ENCODE data around the gene LFNG. TPM values are rescaled to one million over a fixed set of nuclear protein-coding genes. Genes with fewer than 3 reads are reported as not detected.

The LFNG gene
- polyA plus RNA-seq, 4 donors: 10.5 to 39.3 (median 17.5) TPM

GRCh38 chr7:2488681-2489080 lies 30.9 kb upstream of the LFNG start:
- Histone ChIP-seq H3K4me1 (ENCODE audit: control insufficient read depth in 3 of 3, insufficient read depth in 2 of 3, low read depth in 1 of 3, low read length in 2 of 3) (peaks cover 0 to 13% (median 0%) of the 10 kb centered on the region in 3 donors), H3K27ac (ENCODE audit: low read depth in 1 of 3, low read length in 2 of 3) (no peak overlapping the region), H3K36me3 (ENCODE audit: control insufficient read depth in 3 of 3, insufficient read depth in 2 of 3, low read depth in 1 of 3, low read length in 3 of 3) (no peaks in the 10 kb centered on the region), H3K4me3 (ENCODE audit: low read depth in 1 of 3, low read length in 3 of 3) (no peak overlapping the region), H3K27me3 (ENCODE audit: control insufficient read depth in 3 of 3, insufficient read depth in 3 of 3, low read length in 3 of 3) (peaks cover 0 to 7% (median 0%) of the 10 kb centered on the region in 3 donors), H3K9me3 (ENCODE audit: control insufficient read depth in 2 of 2, insufficient read depth in 1 of 2, low read depth in 1 of 2, low read length in 1 of 2) (no peaks in the 10 kb centered on the region)
- FAIRE-seq (no peak), DNase-seq (no peak)
- 40% methylated on average over 9 of the region's 9 CpGs for WGBS, 3 donors

GRCh38 chr7:2490181-2490651 lies 29.4 kb upstream of the LFNG start:
- H3K36me3 ChIP-seq (ENCODE audit: control insufficient read depth in 3 of 3, insufficient read depth in 2 of 3, low read depth in 1 of 3, low read length in 3 of 3): no peaks in the 10 kb centered on the region
- no peak overlapping the region for H3K4me3 ChIP-seq (ENCODE audit: low read depth in 1 of 3, low read length in 3 of 3)
- FAIRE-seq (no peak), DNase-seq (no peak)
- H3K27ac ChIP-seq (ENCODE audit: low read depth in 1 of 3, low read length in 2 of 3): no peak overlapping the region
- H3K9me3 ChIP-seq (ENCODE audit: control insufficient read depth in 2 of 2, insufficient read depth in 1 of 2, low read depth in 1 of 2, low read length in 1 of 2): no peaks in the 10 kb centered on the region
- H3K27me3 ChIP-seq (ENCODE audit: control insufficient read depth in 3 of 3, insufficient read depth in 3 of 3, low read length in 3 of 3): peaks cover 0 to 7% (median 0%) of the 10 kb centered on the region in 3 donors
- peaks cover 0 to 19% (median 0%) of the 10 kb centered on the region in 3 donors for H3K4me1 ChIP-seq (ENCODE audit: control insufficient read depth in 3 of 3, insufficient read depth in 2 of 3, low read depth in 1 of 3, low read length in 2 of 3)
- 55 to 75% (median 62%) methylated on average over 11 to 13 of the region's 13 CpGs for WGBS, 3 donors

GRCh38 chr7:2492038-2492437 lies 27.5 kb upstream of the LFNG start:
- Histone ChIP-seq H3K9me3 (ENCODE audit: control insufficient read depth in 2 of 2, insufficient read depth in 1 of 2, low read depth in 1 of 2, low read length in 1 of 2) (no peaks in the 10 kb centered on the region), H3K4me1 (ENCODE audit: control insufficient read depth in 3 of 3, insufficient read depth in 2 of 3, low read depth in 1 of 3, low read length in 2 of 3) (peaks cover 0 to 23% (median 0%) of the 10 kb centered on the region in 3 donors), H3K27ac (ENCODE audit: low read depth in 1 of 3, low read length in 2 of 3) (no peak overlapping the region), H3K36me3 (ENCODE audit: control insufficient read depth in 3 of 3, insufficient read depth in 2 of 3, low read depth in 1 of 3, low read length in 3 of 3) (no peaks in the 10 kb centered on the region), H3K27me3 (ENCODE audit: control insufficient read depth in 3 of 3, insufficient read depth in 3 of 3, low read length in 3 of 3) (peaks cover 0 to 7% (median 0%) of the 10 kb centered on the region in 3 donors), H3K4me3 (ENCODE audit: low read depth in 1 of 3, low read length in 3 of 3) (no peak overlapping the region)
- FAIRE-seq (no peak), DNase-seq (no peak)
- WGBS, 3 donors: 92 to 98% (median 96%) methylated on average over 2 of the region's 2 CpGs

GRCh38 chr7:2493205-2494164 lies 26.1 kb upstream of the LFNG start:
- Histone ChIP-seq H3K4me1 (ENCODE audit: control insufficient read depth in 3 of 3, insufficient read depth in 2 of 3, low read depth in 1 of 3, low read length in 2 of 3) (peaks cover 0 to 17% (median 0%) of the 10 kb centered on the region in 3 donors), H3K27ac (ENCODE audit: low read depth in 1 of 3, low read length in 2 of 3) (no peak overlapping the region)
- no peak for FAIRE-seq

GRCh38 chr7:2494191-2495130 lies 25.1 kb upstream of the LFNG start:
- Histone ChIP-seq H3K4me3 (ENCODE audit: low read depth in 1 of 3, low read length in 3 of 3) (no peak overlapping the region), H3K4me1 (ENCODE audit: control insufficient read depth in 3 of 3, insufficient read depth in 2 of 3, low read depth in 1 of 3, low read length in 2 of 3) (peaks cover 0 to 17% (median 0%) of the 10 kb centered on the region in 3 donors), H3K36me3 (ENCODE audit: control insufficient read depth in 3 of 3, insufficient read depth in 2 of 3, low read depth in 1 of 3, low read length in 3 of 3) (no peaks in the 10 kb centered on the region), H3K9me3 (ENCODE audit: control insufficient read depth in 2 of 2, insufficient read depth in 1 of 2, low read depth in 1 of 2, low read length in 1 of 2) (no peaks in the 10 kb centered on the region), H3K27me3 (ENCODE audit: control insufficient read depth in 3 of 3, insufficient read depth in 3 of 3, low read length in 3 of 3) (peaks cover 0 to 5% (median 0%) of the 10 kb centered on the region in 3 donors), H3K27ac (ENCODE audit: low read depth in 1 of 3, low read length in 2 of 3) (no peak overlapping the region)
- 51 to 69% (median 57%) methylated on average over 29 to 32 of the region's 32 CpGs for WGBS, 3 donors
- FAIRE-seq (no peak), DNase-seq (no peak)

More at GRCh38 chr7:2493205-2494164, 26.1 kb upstream of the LFNG start:
- no peaks in the 10 kb centered on the region for H3K36me3 ChIP-seq (ENCODE audit: control insufficient read depth in 3 of 3, insufficient read depth in 2 of 3, low read depth in 1 of 3, low read length in 3 of 3)
- H3K4me3 ChIP-seq (ENCODE audit: low read depth in 1 of 3, low read length in 3 of 3): no peak overlapping the region
- DNase-seq: no peak
- H3K9me3 ChIP-seq (ENCODE audit: control insufficient read depth in 2 of 2, insufficient read depth in 1 of 2, low read depth in 1 of 2, low read length in 1 of 2): no peaks in the 10 kb centered on the region
- H3K27me3 ChIP-seq (ENCODE audit: control insufficient read depth in 3 of 3, insufficient read depth in 3 of 3, low read length in 3 of 3): peaks cover 0 to 5% (median 0%) of the 10 kb centered on the region in 3 donors
- 42 to 49% (median 48%) methylated on average over 9 to 10 of the region's 11 CpGs for WGBS, 3 donors

- FAIRE-seq: no peak
- Histone ChIP-seq H3K4me3 (ENCODE audit: low read depth in 1 of 3, low read length in 3 of 3) (no peak overlapping the region), H3K4me1 (ENCODE audit: control insufficient read depth in 3 of 3, insufficient read depth in 2 of 3, low read depth in 1 of 3, low read length in 2 of 3) (peaks cover 0 to 17% (median 0%) of the 10 kb centered on the region in 3 donors), H3K36me3 (ENCODE audit: control insufficient read depth in 3 of 3, insufficient read depth in 2 of 3, low read depth in 1 of 3, low read length in 3 of 3) (no peaks in the 10 kb centered on the region), H3K9me3 (ENCODE audit: control insufficient read depth in 2 of 2, insufficient read depth in 1 of 2, low read depth in 1 of 2, low read length in 1 of 2) (no peaks in the 10 kb centered on the region), H3K27me3 (ENCODE audit: control insufficient read depth in 3 of 3, insufficient read depth in 3 of 3, low read length in 3 of 3) (peaks cover 0 to 5% (median 0%) of the 10 kb centered on the region in 3 donors), H3K27ac (ENCODE audit: low read depth in 1 of 3, low read length in 2 of 3) (no peak overlapping the region)
- WGBS, 3 donors: 39 to 67% (median 52%) methylated on average over 25 of the region's 25 CpGs
- peak in 1 of 2 donors; percentile 9 for DNase-seq
Observed at GRCh38 chr7:2495418-2496299, 23.9 kb upstream of the LFNG start.

GRCh38 chr7:2496375-2496774 lies 23.2 kb upstream of the LFNG start:
- peaks cover 0 to 5% (median 0%) of the 10 kb centered on the region in 3 donors for H3K27me3 ChIP-seq (ENCODE audit: control insufficient read depth in 3 of 3, insufficient read depth in 3 of 3, low read length in 3 of 3)
- H3K4me1 ChIP-seq (ENCODE audit: control insufficient read depth in 3 of 3, insufficient read depth in 2 of 3, low read depth in 1 of 3, low read length in 2 of 3): peaks cover 0 to 17% (median 0%) of the 10 kb centered on the region in 3 donors
- H3K4me3 ChIP-seq (ENCODE audit: low read depth in 1 of 3, low read length in 3 of 3): no peak overlapping the region
- FAIRE-seq (no peak), DNase-seq (no peak)
- no peaks in the 10 kb centered on the region for H3K9me3 ChIP-seq (ENCODE audit: control insufficient read depth in 2 of 2, insufficient read depth in 1 of 2, low read depth in 1 of 2, low read length in 1 of 2)
- no peak overlapping the region for H3K27ac ChIP-seq (ENCODE audit: low read depth in 1 of 3, low read length in 2 of 3)
- H3K36me3 ChIP-seq (ENCODE audit: control insufficient read depth in 3 of 3, insufficient read depth in 2 of 3, low read depth in 1 of 3, low read length in 3 of 3): no peaks in the 10 kb centered on the region
- 86 to 89% (median 89%) methylated on average over 9 of the region's 9 CpGs for WGBS, 3 donors
